ENCODE measurements around the gene CXCR3. TPM values are rescaled to one million over a fixed set of nuclear protein-coding genes. Genes with fewer than 3 reads are reported as not detected.

The CXCR3 gene
- total RNA-seq, 2 experiments from 2014 or later = 19.5 to 22.0 TPM

DNA sequence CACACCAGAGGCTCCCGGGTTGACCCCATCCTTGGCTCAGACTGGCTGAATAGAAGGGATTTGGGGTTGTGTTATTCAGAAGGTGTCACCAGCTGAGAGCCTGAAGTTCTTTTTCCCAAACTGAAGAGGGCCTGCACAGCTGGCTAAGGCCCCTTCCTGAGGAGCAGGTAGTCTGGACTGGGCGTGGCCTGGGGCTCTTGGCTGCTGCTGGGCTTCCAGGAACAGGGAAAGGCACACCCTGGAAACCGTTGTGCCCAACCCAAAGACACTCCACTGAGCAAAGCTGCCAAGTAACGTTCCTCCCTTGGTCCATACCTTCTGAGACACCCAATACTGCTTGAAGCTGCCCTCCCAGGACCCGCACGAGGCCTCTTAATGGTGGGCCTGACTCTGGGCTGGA lies 8.3 kb upstream of the CXCR3 start:
- intact Hi-C loops (cut with DNase I, micrococcal nuclease) = no loop called here

DNA sequence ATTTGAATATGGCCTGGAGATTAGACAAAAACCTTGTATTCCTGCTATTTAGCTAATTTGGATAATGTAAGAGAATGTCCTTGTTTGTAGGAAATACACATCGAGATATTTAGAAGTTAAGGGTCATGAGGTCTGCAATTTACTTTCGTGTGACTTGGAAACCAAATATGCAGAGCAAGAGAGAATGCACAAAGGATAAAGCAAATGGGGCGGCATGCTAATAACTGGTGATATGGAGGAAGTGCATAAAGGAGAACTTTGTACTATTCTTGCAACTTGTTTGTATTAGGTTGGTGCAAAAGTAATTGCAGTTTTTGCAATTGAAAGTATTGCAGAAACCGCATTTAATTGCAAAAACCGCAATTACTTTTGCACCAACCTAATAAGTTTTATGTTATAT lies 7.2 kb upstream of the CXCR3 start:
- Histone ChIP-seq H3K36me3 (ENCODE audit: insufficient read depth, low read length) (no peaks in the 10 kb centered on the region), H3K27ac (ENCODE audit: low read depth in 1 of 2, low read length in 2 of 2) (no peak overlapping the region), H3K4me3 (ENCODE audit: low read length) (no peak overlapping the region), H3K9me3 (ENCODE audit: control insufficient read depth in 1 of 2, insufficient read depth in 1 of 2, low read length in 2 of 2) (no peaks in the 10 kb centered on the region), H3K4me1 (ENCODE audit: insufficient read depth, low read length) (peaks cover 66% of the 10 kb centered on the region), H3K27me3 (ENCODE audit: control insufficient read depth in 1 of 2, insufficient read depth in 2 of 2, low read length in 2 of 2) (no peaks in the 10 kb centered on the region)
- ATAC-seq (ENCODE audit: poor library complexity) (no peak), DNase-seq (no peak)
- Mint-ChIP-seq H3K36me3 (ENCODE audit: low read depth) (no peaks in the 10 kb centered on the region), H3K4me3 (no peak overlapping the region), H3K27me3 (no peaks in the 10 kb centered on the region), H3K9me3 (no peaks in the 10 kb centered on the region), H3K4me1 (ENCODE audit: low read depth) (peaks cover 33% of the 10 kb centered on the region), H3K27ac (no peak overlapping the region)
- ChIA-PET POLR2A (interaction anchor here (1.2 kb wide), 1 partner anchor 11 kb away, joined by 4 read pairs; no protein-coding TSS in a partner anchor), CTCF (interaction anchor here (0.6 kb wide), 1 partner anchor 27 kb away, joined by 4 read pairs; no protein-coding TSS in a partner anchor)
- intact Hi-C loops (cut with DNase I, micrococcal nuclease) = no loop called here
- TF ChIP-seq, protein P1, sequence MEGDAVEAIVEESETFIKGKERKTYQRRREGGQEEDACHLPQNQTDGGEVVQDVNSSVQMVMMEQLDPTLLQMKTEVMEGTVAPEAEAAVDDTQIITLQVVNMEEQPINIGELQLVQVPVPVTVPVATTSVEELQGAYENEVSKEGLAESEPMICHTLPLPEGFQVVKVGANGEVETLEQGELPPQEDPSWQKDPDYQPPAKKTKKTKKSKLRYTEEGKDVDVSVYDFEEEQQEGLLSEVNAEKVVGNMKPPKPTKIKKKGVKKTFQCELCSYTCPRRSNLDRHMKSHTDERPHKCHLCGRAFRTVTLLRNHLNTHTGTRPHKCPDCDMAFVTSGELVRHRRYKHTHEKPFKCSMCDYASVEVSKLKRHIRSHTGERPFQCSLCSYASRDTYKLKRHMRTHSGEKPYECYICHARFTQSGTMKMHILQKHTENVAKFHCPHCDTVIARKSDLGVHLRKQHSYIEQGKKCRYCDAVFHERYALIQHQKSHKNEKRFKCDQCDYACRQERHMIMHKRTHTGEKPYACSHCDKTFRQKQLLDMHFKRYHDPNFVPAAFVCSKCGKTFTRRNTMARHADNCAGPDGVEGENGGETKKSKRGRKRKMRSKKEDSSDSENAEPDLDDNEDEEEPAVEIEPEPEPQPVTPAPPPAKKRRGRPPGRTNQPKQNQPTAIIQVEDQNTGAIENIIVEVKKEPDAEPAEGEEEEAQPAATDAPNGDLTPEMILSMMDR (IDR thresholded peaks at IDR 0.05) = no peak

More for the DNA sequence above, 8.3 kb upstream of the CXCR3 start:
- no peaks in the 10 kb centered on the region for H3K9me3 ChIP-seq (ENCODE audit: control insufficient read depth in 1 of 2, insufficient read depth in 1 of 2, low read length in 2 of 2)
- H3K4me3 Mint-ChIP-seq = no peak overlapping the region
- CTCF ChIA-PET = no interaction called here
- DNase-seq (no peak), ATAC-seq (ENCODE audit: poor library complexity) (no peak)
- H3K36me3 ChIP-seq (ENCODE audit: insufficient read depth, low read length) = no peaks in the 10 kb centered on the region
- no peaks in the 10 kb centered on the region for H3K27me3 Mint-ChIP-seq
- peaks cover 26% of the 10 kb centered on the region for H3K4me1 Mint-ChIP-seq (ENCODE audit: low read depth)
- POLR2A ChIA-PET = no interaction called here
- peaks cover 57% of the 10 kb centered on the region for H3K4me1 ChIP-seq (ENCODE audit: insufficient read depth, low read length)
- no peak overlapping the region for H3K27ac Mint-ChIP-seq
- H3K27ac ChIP-seq (ENCODE audit: low read depth in 1 of 2, low read length in 2 of 2) = no peak overlapping the region
- no peaks in the 10 kb centered on the region for H3K27me3 ChIP-seq (ENCODE audit: control insufficient read depth in 1 of 2, insufficient read depth in 2 of 2, low read length in 2 of 2)
- no peak overlapping the region for H3K4me3 ChIP-seq (ENCODE audit: low read length)
- TF ChIP-seq, protein P1 (IDR thresholded peaks at IDR 0.05) = no peak
- no peaks in the 10 kb centered on the region for H3K36me3 Mint-ChIP-seq (ENCODE audit: low read depth)
- H3K9me3 Mint-ChIP-seq = no peaks in the 10 kb centered on the region

DNA sequence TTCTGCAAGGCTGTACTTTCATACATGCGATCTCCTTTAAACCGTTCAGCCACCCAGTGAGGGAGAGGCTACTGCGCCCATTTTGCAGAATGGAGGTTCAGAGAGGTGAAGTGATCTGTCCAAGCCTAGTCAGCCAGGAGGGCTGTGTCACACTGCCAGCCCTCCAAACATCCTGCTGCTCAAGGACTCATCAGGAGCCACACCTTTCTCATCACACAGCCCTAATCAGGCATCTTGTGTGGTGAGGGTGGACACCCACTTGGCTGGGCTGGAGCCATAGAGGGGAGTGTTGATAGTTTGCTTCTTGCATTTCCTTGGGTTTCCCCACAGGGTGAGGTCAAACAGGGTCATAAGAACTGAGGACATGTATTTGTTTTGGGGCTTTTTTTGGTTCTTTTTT lies 5.4 kb upstream of the CXCR3 start:
- no peaks in the 10 kb centered on the region for H3K9me3 ChIP-seq (ENCODE audit: control insufficient read depth in 1 of 2, insufficient read depth in 1 of 2, low read length in 2 of 2)
- ChIA-PET POLR2A (interaction anchor here (1.1 kb wide), 1 partner anchor 15 kb away, joined by 8 read pairs; no protein-coding TSS in a partner anchor), CTCF (interaction anchor here (1.1 to 2.1 kb wide), 2 partner anchors 14 to 29 kb away, joined by 4 to 11 read pairs; no protein-coding TSS in a partner anchor)
- H3K27me3 ChIP-seq (ENCODE audit: control insufficient read depth in 1 of 2, insufficient read depth in 2 of 2, low read length in 2 of 2) = no peaks in the 10 kb centered on the region
- H3K27ac ChIP-seq (ENCODE audit: low read depth in 1 of 2, low read length in 2 of 2) = peak overlapping the region in 1 of 2 donors; percentile 71
- Mint-ChIP-seq H3K4me3 (peak overlapping the region; percentile 67), H3K9me3 (no peaks in the 10 kb centered on the region), H3K27ac (peak overlapping the region; percentile 92), H3K4me1 (ENCODE audit: low read depth) (peaks cover 51% of the 10 kb centered on the region), H3K36me3 (ENCODE audit: low read depth) (peaks cover 5% of the 10 kb centered on the region), H3K27me3 (no peaks in the 10 kb centered on the region)
- no peaks in the 10 kb centered on the region for H3K36me3 ChIP-seq (ENCODE audit: insufficient read depth, low read length)
- H3K4me3 ChIP-seq (ENCODE audit: low read length) = no peak overlapping the region
- DNase-seq (peak in 2 of 14 experiments; percentile 56 to 71), ATAC-seq (ENCODE audit: poor library complexity) (no peak)
- TF ChIP-seq, protein P1 (IDR thresholded peaks at IDR 0.05) = no peak
- peaks cover 74% of the 10 kb centered on the region for H3K4me1 ChIP-seq (ENCODE audit: insufficient read depth, low read length)
- intact Hi-C loops (cut with DNase I, micrococcal nuclease) = no loop called here
